Thyroid gland (tissue), 4 donors: ENCODE data around the gene ACVR1B. TPM values are rescaled to one million over a fixed set of nuclear protein-coding genes. Genes with fewer than 3 reads are reported as not detected.
"Not testable (repeated sequence)": the region's sequence is repeated elsewhere in the genome, so short reads cannot be mapped to it uniquely, and the experiment has no call there.

Experiments used
- DNase-seq, 2 donors: peaks; one replicate each; pipeline ENCODE4 v3.0.0-alpha.2; 2019
- H3K27ac ChIP-seq, 3 donors: fragments of 200-600 bp; sonication (generic); 1 replicate in 2 of 3; 2 replicates in 1 of 3; pipeline ENCODE4 v1.5.1; 2016 to 2019; ENCODE audit warnings: mild to moderate bottlenecking in 1 of 3, moderate library complexity in 1 of 3
- H3K27me3 ChIP-seq: fragments of 200-600 bp; sonication (generic); one replicate; pipeline ENCODE4 v1.5.1; 2019
- H3K36me3 ChIP-seq, 2 donors: fragments of 200-600 bp; sonication (generic); one replicate each; pipeline ENCODE4 v1.5.1; 2016 to 2019
- H3K4me1 ChIP-seq, 2 donors: fragments of 200-600 bp; sonication (generic); one replicate each; pipeline ENCODE4 v1.5.1; 2017 to 2019
- H3K4me3 ChIP-seq, 3 donors: fragments of 200-600 bp; sonication (generic); replicated peaks in 1 of 3; 1 replicate in 2 of 3; 2 replicates in 1 of 3; pipeline ENCODE4 v1.5.1; 2016; ENCODE audit warnings: mild to moderate bottlenecking in 1 of 3
- H3K9me3 ChIP-seq: fragments of 200-600 bp; sonication (generic); one replicate; pipeline ENCODE4 v1.5.1; 2017
- CTCF ChIP-seq, 6 experiments: fragments of 200-600 bp in 3 of 6; fragments of 450-650 bp in 3 of 6; sonication (generic) in 3 of 6; IDR thresholded peaks; one replicate each; pipeline ENCODE4 v1.5.1; 2016 to 2019; ENCODE audit warnings: antibody characterized with exemption in 6 of 6, mild to moderate bottlenecking in 2 of 6, inconsistent platforms in 1 of 6, moderate library complexity in 1 of 6
- POLR2A ChIP-seq, 2 donors: fragments of 450-650 bp; IDR thresholded peaks; one replicate each; pipeline ENCODE4 v1.6.1; 2017; ENCODE audit warnings: antibody characterized with exemption in 2 of 2, mild to moderate bottlenecking in 2 of 2, moderate library complexity in 1 of 2
- whole genome bisulfite sequencing, 2 donors: methylation state at CpG; one replicate each; pipeline ENCODE4 v1.1.5; 2017; 5-methylcytosine and 5-hydroxymethylcytosine counted together
- intact Hi-C: fragments of 100-400 bp; cut with DNase I; formaldehyde crosslinking; loops from one replicate; pipeline ENCODE4 v1.15.1; 2023
- total RNA-seq, 4 donors: library from RNA; depleted of rRNA; stranded (reverse); fragments of >200 nt; gene quantifications; one replicate each; pipeline ENCODE4 v1.2.3, GENCODE V29; 2016

The ACVR1B gene
- total RNA-seq, 4 donors from 2014 or later = 13.7 to 19.9 (median 19.2) TPM

- H3K27ac ChIP-seq = peak overlapping the region; percentile 66 to 73 (median 68)
- peaks cover 9 to 25% of the 10 kb centered on the region in 2 donors for H3K36me3 ChIP-seq
- H3K4me3 ChIP-seq = no peak overlapping the region
- intact Hi-C loops = no loop called here
- TF ChIP-seq CTCF (IDR thresholded peaks at IDR 0.05) (no peak), POLR2A (IDR thresholded peaks at IDR 0.05) (no peak)
- H3K27me3 ChIP-seq = no peaks in the 10 kb centered on the region
- 96 to 97% methylated on average over 10 of the region's 10 CpGs for WGBS, 2 donors
- no peak for DNase-seq
- peaks cover 38 to 44% of the 10 kb centered on the region in 2 donors for H3K4me1 ChIP-seq
- no peaks in the 10 kb centered on the region for H3K9me3 ChIP-seq
Observed at GRCh38 chr12:51976376-51977160, 25.1 kb downstream of the ACVR1B start.

GRCh38 chr12:51977320-51977753, 25.8 kb downstream of the ACVR1B start:
- TF ChIP-seq CTCF (IDR thresholded peaks at IDR 0.05) (no peak), POLR2A (IDR thresholded peaks at IDR 0.05) (no peak)
- intact Hi-C loops = no loop called here
- WGBS, 2 donors = 73 to 82% methylated on average over 8 of the region's 8 CpGs
- Histone ChIP-seq H3K27ac (peak overlapping the region; percentile 66 to 73 (median 68)), H3K4me3 (no peak overlapping the region), H3K27me3 (no peaks in the 10 kb centered on the region), H3K9me3 (no peaks in the 10 kb centered on the region), H3K4me1 (peaks cover 37 to 38% of the 10 kb centered on the region in 2 donors), H3K36me3 (peaks cover 16 to 31% of the 10 kb centered on the region in 2 donors)
- DNase-seq = peak; percentile 80 to 85

GRCh38 chr12:51979306-51979705, 27.8 kb downstream of the ACVR1B start:
- Histone ChIP-seq H3K27ac (peak overlapping the region in 1 of 3 donors; percentile 47), H3K36me3 (peaks cover 32 to 40% of the 10 kb centered on the region in 2 donors), H3K4me1 (peaks cover 17 to 19% of the 10 kb centered on the region in 2 donors)
- H3K4me3 ChIP-seq, intact Hi-C loops, H3K27me3 ChIP-seq, H3K9me3 ChIP-seq: not testable (repeated sequence)
- 85 to 88% methylated on average over 5 of the region's 5 CpGs for WGBS, 2 donors
- DNase-seq = peak in 1 of 2 donors; percentile 16

GRCh38 chr12:51980051-51980808, 28.7 kb downstream of the ACVR1B start:
- no peak overlapping the region for H3K4me3 ChIP-seq
- peak; percentile 63 to 68 for DNase-seq
- intact Hi-C loops = loop anchor here (5.0 to 10.0 kb wide), 2 partner anchors 55 to 83 kb away; no protein-coding TSS in a partner anchor
- H3K4me1 ChIP-seq = peaks cover 8 to 10% of the 10 kb centered on the region in 2 donors
- 51 to 52% methylated on average over 7 of the region's 7 CpGs for WGBS, 2 donors
- no peak overlapping the region for H3K27ac ChIP-seq
- no peaks in the 10 kb centered on the region for H3K27me3 ChIP-seq
- H3K9me3 ChIP-seq = no peaks in the 10 kb centered on the region
- peaks cover 41 to 49% of the 10 kb centered on the region in 2 donors for H3K36me3 ChIP-seq
- TF ChIP-seq CTCF (IDR thresholded peaks at IDR 0.05) = peak; percentile 82 to 95 (median 92)
- no peak for TF ChIP-seq POLR2A (IDR thresholded peaks at IDR 0.05)

GRCh38 chr12:51980809-51981127, 29.3 kb downstream of the ACVR1B start:
- no peak for DNase-seq
- TF ChIP-seq POLR2A (IDR thresholded peaks at IDR 0.05) = no peak
- no peak for TF ChIP-seq CTCF (IDR thresholded peaks at IDR 0.05)

More at GRCh38 chr12:51980809-51981127, 29.3 kb downstream of the ACVR1B start:
- Histone ChIP-seq H3K27me3 (no peaks in the 10 kb centered on the region), H3K36me3 (peaks cover 40 to 52% of the 10 kb centered on the region in 2 donors), H3K4me1 (peaks cover 7 to 10% of the 10 kb centered on the region in 2 donors), H3K9me3 (no peaks in the 10 kb centered on the region), H3K4me3 (no peak overlapping the region), H3K27ac (no peak overlapping the region)
- intact Hi-C loops = loop anchor here (5.0 to 10.0 kb wide), 2 partner anchors 56 to 83 kb away; no protein-coding TSS in a partner anchor
- 88 to 89% methylated on average over 10 of the region's 10 CpGs for WGBS, 2 donors
